HL-60 (cell line): Measurements from ENCODE around the gene NFIA.

ENCODE experiments used
- DNase-seq, 2 experiments: peaks; one replicate each; pipeline ENCODE4 v3.0.0-alpha.2; 2010 to 2020; ENCODE audit warnings: low read depth in 1 of 2, low spot score in 1 of 2
- H3K27ac ChIP-seq: fragments of 250-450 bp; sonication (Bioruptor Pico); replicated peaks from 2 replicates; pipeline ENCODE4 v1.5.1; 2020; ENCODE audit warnings: mild to moderate bottlenecking, moderate library complexity
- H3K27me3 ChIP-seq: fragments of 250-450 bp; sonication (Bioruptor Pico); 2 replicates; pipeline ENCODE4 v1.5.1; 2021; ENCODE audit warnings: mild to moderate bottlenecking, moderate library complexity; ENCODE audit not compliant: insufficient read depth, poor library complexity, severe bottlenecking
- H3K4me3 ChIP-seq: replicated peaks from 2 replicates; pipeline ENCODE4 v1.5.1; 2011; ENCODE audit warnings: mild to moderate bottlenecking, control low read depth, low read length; ENCODE audit not compliant: insufficient read depth
- CTCF ChIP-seq: IDR thresholded peaks from one replicate; pipeline ENCODE4 v1.5.1; 2011; ENCODE audit warnings: low read length, control low read depth, inconsistent platforms; ENCODE audit not compliant: insufficient read depth
- GABPA ChIP-seq: IDR thresholded peaks from 2 replicates; pipeline ENCODE4 v1.6.1; 2012; ENCODE audit warnings: low read depth
- POLR2AphosphoS5 ChIP-seq: IDR thresholded peaks from 2 replicates; pipeline ENCODE4 v1.6.1; 2012; ENCODE audit warnings: low read depth
- REST ChIP-seq: IDR thresholded peaks from 2 replicates; pipeline ENCODE4 v1.6.1; 2012; ENCODE audit warnings: low read depth; ENCODE audit not compliant: insufficient replicate concordance
- SPI1 ChIP-seq: IDR thresholded peaks from 2 replicates; pipeline ENCODE4 v1.6.1; 2012; ENCODE audit warnings: low read depth, mild to moderate bottlenecking, borderline replicate concordance

Gene NFIA

GRCh38 chr1:61425040-61425439, 342.7 kb downstream of the NFIA start:
- Histone ChIP-seq H3K27me3 (no peaks in the 10 kb centered on the region), H3K4me3 (no peak overlapping the region), H3K27ac (no peak overlapping the region)
- no peak for DNase-seq
- TF ChIP-seq POLR2AphosphoS5 = no peak
- TF ChIP-seq REST = no peak
- TF ChIP-seq GABPA = no peak
- no peak for TF ChIP-seq CTCF

DNA sequence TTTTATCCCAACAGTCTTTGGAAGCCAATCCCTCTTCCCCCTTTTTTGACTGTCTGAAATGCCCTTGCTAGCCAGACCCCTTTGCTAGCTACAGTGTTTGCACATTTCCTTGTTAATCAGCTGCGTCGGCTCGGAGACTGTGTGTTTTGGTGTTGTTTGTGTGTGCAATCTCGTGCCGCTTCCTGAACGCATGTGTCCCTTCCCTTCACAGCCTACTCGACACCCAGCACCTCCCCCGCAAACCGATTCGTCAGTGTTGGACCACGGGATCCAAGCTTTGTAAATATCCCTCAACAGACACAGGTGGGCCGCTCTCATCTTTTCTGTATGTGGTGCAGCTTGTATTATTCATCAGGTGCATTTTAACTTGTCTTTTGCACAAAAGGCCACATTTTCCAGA, 343.9 kb downstream of the NFIA start:
- TF ChIP-seq CTCF (no peak), REST (no peak), POLR2AphosphoS5 (no peak), SPI1 (no peak)
- DNase-seq = no peak
- Histone ChIP-seq H3K4me3 (no peak overlapping the region), H3K27ac (no peak overlapping the region), H3K27me3 (no peaks in the 10 kb centered on the region)

DNA sequence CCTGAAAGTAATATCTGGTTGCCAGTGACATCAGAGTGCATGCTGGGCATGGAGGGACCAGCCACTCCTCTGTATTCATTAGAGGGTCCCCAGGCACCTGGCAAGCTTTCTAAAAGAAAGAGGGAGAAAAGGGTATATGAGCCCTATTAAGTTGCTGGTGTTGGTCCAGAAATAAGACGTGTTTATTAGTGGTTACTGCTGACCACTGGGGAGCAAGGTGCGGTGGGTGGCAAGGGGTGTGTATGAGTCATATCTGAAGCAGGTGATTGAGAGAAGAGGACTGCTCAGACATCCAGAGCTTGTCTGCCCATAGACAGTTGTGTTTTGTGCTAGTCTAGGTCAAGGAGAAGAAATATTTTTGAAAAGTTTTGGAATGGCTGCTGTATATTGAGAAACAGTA, 344.5 kb downstream of the NFIA start:
- Histone ChIP-seq H3K27ac (no peak overlapping the region), H3K27me3 (no peaks in the 10 kb centered on the region), H3K4me3 (no peak overlapping the region)
- DNase-seq = no peak
- TF ChIP-seq SPI1 (no peak), POLR2AphosphoS5 (no peak), REST (no peak), GABPA (no peak), CTCF (no peak)
